Fibroblast of pulmonary artery (primary cell): Measurements from ENCODE around the gene NUDT17.

Source experiments
- DNase-seq: peaks from one replicate; pipeline ENCODE4 v3.0.0-alpha.2; 2010; ENCODE audit warnings: low read depth
- H3K4me3 ChIP-seq: replicated peaks from 2 replicates; pipeline ENCODE4 v1.5.1; 2011; ENCODE audit warnings: low read depth, mild to moderate bottlenecking, control low read depth, low read length, moderate library complexity
- TF ChIP-seq, protein P1 (sequence below): IDR thresholded peaks from 2 replicates; pipeline ENCODE4 v1.5.1; 2011; ENCODE audit warnings: mild to moderate bottlenecking, control low read depth, low read length, inconsistent platforms; ENCODE audit errors: missing control alignments

NUDT17 gene

DNA sequence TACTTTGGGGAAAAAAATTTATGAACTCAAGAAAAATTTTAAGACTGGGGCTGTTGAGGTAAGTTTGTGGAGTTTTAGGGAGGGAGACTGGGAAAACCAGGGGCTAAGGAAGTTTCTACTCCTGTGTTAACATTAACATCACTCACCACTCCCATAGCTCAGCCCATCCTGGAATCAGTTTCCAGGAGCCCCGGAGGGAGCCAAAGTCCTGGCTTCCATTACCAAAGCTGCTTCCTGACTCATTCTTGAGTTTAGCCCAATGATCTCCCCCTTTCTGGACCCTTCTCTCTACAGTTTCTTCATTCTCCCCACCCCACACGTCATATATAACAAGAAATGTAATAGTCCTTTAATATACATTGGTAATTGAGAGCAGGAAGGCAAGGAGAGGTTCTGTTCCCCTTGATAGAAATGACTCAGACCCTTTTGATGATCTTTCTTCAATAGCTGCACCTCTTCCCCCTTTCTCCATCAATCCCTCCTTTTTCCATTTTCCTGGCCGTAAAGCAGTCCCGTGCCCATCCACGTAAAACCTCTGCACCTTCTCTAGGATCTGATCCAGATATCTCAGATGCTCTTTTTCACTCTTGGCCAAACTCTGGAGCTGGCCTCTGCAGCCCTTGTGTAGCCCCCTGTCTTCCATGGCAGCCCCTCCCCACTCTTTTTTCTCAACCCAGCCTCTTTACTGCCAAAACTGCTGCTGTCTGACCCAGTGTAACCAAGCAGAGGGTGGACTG lies 18.0 kb downstream of the NUDT17 start:
- H3K4me3 ChIP-seq: no peak overlapping the region
- TF ChIP-seq, protein P1, sequence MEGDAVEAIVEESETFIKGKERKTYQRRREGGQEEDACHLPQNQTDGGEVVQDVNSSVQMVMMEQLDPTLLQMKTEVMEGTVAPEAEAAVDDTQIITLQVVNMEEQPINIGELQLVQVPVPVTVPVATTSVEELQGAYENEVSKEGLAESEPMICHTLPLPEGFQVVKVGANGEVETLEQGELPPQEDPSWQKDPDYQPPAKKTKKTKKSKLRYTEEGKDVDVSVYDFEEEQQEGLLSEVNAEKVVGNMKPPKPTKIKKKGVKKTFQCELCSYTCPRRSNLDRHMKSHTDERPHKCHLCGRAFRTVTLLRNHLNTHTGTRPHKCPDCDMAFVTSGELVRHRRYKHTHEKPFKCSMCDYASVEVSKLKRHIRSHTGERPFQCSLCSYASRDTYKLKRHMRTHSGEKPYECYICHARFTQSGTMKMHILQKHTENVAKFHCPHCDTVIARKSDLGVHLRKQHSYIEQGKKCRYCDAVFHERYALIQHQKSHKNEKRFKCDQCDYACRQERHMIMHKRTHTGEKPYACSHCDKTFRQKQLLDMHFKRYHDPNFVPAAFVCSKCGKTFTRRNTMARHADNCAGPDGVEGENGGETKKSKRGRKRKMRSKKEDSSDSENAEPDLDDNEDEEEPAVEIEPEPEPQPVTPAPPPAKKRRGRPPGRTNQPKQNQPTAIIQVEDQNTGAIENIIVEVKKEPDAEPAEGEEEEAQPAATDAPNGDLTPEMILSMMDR: no peak
- no peak for DNase-seq

DNA sequence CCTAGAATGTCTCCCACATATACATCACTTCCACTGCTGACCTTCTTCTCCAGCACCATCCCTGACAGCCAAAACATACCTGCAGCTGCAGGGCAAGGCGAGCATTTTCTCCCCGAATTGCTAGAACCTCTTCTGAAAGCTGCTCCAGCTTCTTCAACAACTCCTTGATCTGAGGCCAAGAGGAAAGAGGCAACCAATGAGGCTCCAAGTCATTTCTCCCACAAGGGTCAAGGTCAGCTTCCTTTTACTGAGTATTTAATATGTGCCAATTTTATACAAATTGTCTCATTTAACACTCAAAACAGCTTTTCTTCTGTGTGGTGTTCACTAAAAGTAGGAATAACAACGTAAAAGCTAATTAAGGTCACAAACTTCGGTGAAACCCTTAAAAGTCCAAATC lies 22.8 kb downstream of the NUDT17 start:
- DNase-seq: no peak
- H3K4me3 ChIP-seq: no peak overlapping the region
- TF ChIP-seq, protein P1: no peak

DNA sequence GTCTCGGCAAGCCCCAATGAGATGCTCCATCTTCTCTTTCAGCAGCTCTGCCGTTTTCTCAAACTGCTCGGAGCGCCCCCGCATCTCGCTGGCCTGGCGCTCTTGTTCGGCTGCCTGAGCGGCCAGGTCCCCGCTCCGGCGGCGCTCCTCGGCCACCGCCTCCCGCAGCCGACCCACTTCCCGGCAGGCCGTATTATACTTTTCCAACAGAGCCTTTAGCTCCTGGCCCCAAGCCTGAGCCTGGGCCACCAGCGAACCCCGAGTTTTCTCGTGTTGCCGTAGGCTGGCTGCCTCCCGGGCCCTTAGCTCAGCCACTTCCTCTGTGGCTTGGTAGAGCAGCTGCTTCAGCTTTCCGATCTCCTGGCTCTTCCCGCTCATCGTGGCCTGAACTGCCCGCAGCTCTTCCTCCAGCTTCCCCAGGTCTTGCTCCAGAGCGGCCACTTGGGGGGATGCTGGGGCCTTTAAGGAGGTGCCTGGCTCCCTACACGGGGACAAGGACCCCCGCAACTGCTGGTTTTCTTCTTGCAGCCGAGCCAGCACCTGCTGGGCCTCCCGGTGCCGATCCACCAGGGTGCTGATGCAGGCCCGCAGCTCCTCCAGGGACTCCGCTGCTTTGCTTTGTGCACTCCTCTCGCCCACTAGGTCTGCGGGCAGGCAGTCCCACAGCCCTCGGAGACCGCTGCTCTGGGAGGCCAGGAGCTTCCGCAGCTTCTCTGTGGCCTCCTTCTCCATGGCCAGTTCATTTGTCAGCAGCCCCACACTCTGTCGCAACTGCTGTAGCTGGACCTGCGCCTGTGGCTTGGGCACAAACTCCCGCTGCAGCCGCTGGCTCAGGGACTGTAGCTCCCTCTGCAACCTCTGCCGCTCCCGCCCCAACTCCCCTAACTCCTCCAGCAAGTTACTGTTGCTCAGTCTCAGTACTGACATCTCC lies 26.8 kb downstream of the NUDT17 start:
- H3K4me3 ChIP-seq: peak overlapping the region; percentile 39
- peak; percentile 45 for DNase-seq
- TF ChIP-seq, protein P1: no peak

DNA sequence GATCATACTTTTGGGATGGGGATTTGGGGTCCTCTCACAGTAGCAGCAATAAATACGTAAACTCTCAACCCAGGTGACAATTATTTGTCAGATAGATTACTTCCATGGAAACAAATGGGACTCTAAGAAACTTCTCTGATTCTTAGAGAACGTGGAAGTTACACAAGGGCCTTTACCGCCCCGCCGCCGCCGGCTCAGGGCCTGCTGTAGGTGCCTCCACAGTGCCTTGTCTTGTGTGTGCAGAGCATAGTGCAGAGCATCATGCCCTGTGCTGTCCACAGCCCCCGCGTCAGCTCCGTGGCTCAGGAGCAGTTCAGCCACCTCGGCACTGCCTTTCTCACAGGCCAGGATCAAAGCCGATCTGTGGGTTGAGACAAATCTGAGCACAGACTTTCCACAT lies 29.2 kb downstream of the NUDT17 start:
- no peak for DNase-seq
- TF ChIP-seq, protein P1: no peak
- H3K4me3 ChIP-seq: no peak overlapping the region

DNA sequence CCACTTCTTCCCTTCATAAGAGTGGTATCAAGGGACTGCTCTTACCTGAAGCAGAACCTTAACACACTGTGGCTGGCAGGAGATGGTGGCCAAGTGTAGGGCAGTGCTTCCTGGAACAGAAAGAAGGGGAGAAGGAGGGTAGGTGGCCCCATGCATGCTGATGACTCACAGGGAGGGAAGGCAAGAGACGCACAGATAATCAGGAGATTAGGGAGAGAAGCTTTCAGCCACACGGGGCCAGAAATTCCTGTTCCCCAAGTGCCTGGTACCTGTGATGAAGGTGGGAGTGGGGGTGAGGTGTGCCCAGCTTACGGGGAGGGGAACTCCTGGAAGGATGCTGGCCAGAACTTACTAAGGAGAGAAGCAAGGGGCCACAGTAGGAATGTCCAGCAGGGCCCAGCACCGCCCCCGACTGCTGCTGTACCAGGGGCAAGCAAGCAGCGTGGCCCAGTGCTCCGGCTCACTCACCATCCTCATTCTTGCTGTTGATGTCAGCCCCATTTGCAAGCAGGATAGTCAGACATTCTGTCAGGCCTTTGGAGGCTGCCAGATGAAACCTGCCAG lies 32.6 kb downstream of the NUDT17 start:
- no peak for DNase-seq
- H3K4me3 ChIP-seq: no peak overlapping the region
- TF ChIP-seq, protein P1: no peak

DNA sequence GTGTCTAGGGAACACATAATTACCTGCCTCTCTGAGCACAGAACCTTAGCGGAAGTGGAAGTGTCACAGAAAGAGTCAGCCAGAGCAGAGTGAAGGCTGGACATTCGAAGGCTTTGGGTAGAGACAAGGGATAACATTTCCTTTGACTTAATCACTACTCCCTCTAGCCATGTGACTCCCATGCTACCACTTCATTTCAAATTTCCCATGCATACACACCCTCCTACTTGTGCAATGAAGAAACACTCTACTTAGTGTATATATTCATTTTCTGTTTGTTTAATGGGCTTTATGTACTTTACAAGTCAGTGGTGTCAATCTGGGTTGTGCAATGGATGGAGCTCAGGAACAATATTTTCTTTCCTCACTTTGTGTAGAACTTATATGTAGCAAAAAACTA lies 33.3 kb downstream of the NUDT17 start:
- no peak overlapping the region for H3K4me3 ChIP-seq
- DNase-seq: peak; percentile 35
- TF ChIP-seq, protein P1: no peak
